GM19324 (cell line): ENCODE measurements around the gene TBC1D24.

Experiments
- ATAC-seq: cut with Tn5 transposase; IDR thresholded peaks from one replicate; pipeline ENCODE4 v1.9.1; 2021; ENCODE audit warnings: mild to moderate bottlenecking, moderate library complexity; ENCODE audit not compliant: unreplicated experiment, low FRiP score

The TBC1D24 gene

DNA sequence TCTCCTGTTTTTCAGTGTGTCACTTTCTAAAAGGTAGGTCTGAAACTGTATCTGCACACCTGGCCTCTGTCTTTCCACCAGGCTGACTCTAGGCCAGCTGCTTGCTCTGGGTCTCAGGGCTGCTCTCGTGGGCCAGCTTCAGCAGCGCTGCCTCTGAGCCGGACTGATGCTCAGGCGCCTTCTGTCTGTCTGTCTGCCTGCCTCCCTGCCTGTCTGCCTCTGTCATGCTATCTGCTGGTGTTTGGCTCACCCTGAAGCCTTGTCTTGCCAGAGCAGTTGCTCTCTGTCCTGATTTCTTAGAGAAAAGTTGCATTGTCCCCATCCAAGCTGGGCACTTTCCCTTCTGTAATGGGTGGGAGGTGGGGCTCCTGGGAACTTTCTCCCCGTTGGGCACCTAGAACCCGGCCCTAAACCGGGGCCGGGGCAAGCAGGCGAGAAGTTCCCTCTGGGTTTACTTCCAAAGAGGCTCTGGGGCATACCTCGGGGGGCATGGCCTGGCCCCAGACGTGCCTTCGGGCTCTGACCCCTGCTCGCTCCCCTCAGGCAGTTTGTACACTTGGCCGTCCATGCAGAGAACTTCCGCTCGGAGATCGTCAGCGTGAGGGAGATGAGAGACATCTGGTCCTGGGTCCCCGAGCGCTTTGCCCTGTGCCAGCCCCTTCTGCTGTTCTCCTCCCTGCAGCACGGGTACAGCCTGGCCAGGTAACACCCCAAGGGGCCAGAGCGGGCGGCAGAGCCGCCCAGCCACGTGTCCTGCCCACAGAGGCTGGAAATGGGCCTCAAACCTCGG lies 23.0 kb downstream of the TBC1D24 start:
- no peak for ATAC-seq

DNA sequence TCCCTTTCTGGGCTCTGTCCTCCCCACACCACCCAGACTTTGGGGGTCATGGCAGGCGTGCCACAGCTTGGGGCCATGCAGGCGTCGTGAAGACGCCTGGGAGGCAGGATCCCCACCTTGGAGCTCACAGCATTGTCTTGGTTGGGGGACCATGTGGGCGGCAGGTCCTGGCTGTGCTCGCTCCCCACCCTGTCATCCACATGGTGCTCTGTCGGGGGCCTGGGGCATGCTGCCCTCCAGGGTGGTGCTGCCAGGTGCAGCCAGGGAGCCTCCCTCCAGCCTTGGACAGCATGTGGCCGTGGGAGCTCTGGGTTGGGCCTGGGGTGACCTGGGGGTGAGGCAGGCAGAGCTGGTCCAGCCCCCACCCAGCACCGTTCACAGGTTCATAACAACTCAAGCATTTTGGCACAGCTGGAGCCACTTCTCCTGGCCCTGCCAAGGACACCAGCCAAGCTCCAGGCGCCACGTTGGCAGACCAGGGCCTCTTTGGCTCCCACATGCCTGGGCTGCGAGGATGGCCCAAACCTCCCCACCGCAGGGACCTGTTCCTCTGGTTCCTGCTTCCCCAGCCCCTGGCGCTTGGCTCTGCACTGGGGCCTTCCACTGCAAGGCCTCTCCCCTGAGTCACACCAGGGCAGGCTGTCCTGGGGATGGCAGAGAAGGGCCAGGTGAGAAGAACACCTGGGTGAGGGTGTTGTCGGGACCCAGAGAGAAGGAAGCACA lies 23.8 kb downstream of the TBC1D24 start:
- no peak for ATAC-seq

DNA sequence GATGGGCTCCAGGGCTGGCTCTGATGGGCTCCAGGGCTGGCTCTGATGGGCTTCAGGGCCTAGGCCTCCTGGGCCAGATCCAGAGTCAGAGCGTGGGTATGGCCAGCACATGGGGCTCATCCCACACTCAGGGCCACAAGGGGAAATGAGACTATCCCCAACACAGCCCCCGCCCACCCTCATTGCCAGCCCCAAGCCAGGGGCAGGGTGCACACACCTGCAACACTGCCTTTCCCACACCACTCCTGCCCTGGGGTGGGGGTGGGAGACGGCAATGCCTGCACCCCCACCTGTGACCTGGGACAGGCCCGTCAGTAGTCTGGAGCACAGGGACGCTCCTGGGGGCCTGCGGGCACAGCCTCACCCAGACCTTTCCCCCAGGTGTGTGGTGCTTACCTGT lies 24.5 kb downstream of the TBC1D24 start:
- no peak for ATAC-seq

DNA sequence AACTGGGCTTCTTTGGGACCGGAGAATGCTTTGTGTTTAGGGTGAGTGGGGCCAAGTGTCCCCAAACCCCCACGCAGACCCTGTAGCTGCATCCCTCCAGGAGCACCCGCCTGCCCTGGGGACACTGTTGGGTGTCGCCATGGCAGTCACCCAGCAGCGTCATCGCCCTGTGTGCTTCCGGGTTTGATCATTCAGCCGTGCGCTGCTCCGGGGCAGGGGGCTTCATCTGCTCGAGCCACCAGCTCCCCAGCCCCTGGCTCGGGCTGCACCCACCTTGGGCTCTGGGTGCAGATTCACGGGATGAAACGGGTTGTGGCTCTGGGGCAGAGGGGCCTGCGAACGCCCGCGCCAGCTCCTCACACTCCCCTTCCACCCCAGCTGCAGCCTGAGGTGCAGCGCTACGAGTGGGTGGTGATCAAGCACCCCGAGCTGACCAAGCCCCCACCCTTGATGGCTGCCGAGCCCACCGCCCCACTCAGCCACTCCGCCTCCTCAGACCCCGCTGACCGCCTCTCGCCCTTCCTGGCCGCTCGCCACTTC lies 25.0 kb downstream of the TBC1D24 start:
- ATAC-seq = no peak

DNA sequence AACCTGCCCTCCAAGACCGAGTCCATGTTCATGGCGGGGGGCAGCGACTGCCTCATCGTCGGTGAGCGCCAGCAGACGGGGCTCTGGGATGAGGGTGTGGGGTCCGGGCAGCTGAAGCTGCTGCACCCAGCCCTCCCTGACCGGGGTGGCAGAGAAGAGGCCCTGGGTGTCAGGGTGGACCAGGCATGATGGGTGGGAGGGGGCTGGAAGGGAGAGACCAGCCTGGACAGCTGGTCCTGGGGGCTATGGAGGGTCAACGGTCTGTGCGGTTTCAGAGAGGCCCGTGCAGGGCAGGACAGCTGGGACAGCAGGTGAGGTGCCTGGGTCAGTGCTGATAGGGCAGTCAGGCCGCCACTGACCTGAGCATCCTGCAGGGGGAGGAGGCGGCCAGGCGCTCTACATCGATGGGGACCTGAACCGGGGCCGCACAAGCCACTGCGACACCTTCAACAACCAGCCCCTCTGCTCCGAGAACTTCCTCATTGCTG lies 25.5 kb downstream of the TBC1D24 start:
- no peak for ATAC-seq

DNA sequence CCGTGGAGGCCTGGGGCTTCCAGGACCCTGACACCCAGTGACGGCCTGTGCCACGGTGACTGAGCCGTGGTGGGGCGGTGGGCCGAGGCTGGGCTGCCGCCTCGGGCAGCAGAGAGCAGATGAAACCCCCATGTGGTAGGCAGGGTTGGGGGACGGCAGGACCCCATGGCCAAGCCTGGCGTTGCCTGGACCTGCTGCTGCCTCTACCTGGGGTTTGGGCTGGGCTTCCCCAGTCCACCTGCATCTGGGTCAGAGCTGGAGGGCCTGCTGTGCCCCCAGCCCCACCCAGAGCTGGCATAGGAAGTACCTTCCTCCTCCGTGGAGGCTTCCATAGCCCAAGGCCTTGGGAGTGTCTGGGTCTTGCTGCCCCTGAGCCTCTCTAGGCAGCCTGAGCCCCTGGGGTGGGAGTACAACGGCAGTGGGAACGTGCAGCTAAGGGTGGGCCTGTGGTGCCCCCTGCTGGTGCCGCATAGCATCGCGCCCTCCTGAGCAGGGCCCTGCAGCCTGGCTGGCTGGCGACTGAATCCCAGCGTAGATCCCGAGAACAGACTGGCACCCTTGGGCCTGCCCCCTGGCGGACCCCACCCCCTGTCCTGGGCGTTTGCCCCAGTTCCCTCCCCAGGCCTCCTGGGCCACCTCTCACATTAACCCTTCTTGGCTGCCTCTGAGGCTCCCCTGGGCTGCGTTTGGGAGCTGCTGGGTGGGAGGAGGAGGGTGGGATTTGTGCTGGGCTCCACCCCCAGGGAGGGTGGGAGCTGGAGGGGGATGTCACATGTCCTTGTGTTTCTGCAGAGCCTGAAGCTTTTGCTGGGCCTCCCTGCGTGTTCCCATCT lies 26.2 kb downstream of the TBC1D24 start:
- ATAC-seq = no peak

DNA sequence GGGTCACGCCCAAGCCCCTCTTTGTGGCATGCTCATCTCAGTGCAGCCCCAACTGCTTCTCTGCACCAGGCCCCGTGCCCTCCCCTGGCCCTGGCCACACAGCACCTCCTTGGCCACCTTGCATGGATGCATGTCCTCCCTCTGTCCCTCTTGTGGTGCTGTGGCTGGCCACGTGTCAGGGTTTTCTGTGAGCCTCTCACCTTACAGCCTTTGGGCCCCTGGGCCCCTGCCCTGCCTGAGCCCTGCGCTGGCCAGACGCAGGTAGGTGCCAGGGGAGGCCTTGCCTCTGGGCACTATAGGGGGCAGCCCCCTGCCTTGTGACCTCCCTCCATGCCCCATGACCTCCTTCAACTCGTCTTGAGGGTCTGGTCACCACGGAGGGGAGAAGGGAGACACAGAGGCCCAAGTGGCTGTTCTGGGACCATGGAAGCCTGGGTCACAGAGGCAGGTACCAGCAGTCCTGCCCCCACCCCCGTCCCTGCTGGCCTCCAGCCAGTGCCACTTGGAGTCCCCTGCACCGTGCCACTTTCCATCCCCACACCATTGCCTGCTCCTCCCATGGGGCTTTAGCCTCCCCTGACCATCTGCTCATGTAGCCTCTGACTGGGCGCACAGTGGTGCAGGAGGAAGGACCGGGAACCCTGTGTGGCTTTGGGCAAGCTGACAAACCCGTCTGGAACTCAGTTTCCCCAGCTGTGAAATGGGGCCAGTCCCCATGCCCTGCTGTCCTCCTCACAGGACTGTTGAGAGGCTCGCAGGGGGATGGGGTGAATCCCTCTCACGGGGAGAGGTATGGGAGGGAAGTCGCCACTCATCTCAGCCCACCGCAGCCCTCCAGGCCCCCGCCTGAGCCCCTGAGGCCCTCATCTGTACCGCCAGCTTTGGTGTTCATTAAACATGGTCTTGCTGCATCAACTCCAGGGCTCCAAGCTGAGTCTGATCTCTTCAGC lies 27.3 kb downstream of the TBC1D24 start:
- no peak for ATAC-seq

DNA sequence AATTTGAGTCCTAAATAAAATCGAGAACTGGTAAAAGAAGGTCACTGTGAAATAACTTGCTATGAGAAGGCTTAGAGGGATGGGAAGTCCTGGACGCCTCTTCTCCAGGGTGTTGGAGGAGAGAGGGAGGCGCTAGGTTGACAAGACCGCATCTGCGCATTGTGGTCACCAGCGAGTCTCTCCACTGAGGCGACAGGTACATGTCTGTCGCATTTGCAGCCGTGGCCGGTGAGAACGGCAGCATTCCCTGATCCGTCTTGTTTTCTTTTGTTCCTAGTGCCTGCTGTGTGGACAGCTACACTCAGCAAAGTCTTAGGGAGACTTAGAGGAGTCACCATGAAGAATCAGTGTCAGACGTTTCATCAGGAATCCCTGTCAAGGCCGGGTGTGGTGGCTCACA lies 30.8 kb downstream of the TBC1D24 start:
- ATAC-seq = no peak

DNA sequence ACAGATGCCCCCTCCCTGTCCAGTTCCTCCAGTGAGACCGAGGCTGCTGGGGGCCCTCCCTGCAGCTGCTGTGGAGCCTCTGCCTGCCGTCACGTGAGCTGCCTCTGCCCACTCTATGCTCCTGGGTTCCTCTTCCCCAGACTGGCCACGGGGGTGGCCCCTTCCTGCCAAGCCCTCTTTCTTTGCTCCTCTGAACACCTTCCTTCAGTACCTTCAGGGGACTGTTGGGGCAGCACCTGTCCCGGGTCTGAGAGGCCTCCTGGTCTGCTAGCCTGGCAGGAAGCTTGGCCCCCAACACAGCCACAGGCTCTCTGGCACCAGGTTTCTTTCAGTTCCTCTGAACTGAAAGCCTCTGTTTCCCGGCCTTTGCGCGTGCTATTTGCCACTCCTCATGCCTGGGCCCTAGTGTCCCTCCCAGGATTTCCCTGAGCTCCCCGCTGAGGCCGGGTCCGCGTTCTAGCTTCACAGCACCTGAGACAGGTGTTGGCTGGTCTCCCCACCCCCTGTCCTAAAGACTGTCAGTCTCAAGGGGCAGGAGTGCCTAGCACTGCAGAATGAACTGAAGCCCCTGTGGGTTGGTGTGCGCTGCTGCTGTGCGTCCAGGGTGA lies 32.2 kb downstream of the TBC1D24 start:
- ATAC-seq = no peak

DNA sequence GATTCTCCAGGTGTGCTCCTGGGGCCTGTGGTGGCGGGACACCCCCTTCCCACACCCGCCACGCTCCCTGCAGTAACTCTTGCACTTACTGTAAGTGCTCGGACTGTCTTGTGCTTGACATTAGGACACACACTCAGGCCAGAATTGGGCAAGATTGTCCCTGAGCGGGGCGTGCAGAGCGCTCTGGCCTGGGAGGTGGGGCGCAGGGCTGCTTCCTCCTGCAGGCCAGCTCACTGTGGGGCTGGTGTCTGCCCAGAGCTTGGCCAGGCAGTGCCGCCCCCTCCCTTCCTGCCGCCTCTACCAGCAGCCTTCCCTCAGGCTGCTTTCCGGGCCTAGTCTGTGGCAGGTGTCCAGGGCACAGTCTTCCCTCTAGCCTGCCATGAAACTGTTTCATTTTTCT lies 32.7 kb downstream of the TBC1D24 start:
- no peak for ATAC-seq

DNA sequence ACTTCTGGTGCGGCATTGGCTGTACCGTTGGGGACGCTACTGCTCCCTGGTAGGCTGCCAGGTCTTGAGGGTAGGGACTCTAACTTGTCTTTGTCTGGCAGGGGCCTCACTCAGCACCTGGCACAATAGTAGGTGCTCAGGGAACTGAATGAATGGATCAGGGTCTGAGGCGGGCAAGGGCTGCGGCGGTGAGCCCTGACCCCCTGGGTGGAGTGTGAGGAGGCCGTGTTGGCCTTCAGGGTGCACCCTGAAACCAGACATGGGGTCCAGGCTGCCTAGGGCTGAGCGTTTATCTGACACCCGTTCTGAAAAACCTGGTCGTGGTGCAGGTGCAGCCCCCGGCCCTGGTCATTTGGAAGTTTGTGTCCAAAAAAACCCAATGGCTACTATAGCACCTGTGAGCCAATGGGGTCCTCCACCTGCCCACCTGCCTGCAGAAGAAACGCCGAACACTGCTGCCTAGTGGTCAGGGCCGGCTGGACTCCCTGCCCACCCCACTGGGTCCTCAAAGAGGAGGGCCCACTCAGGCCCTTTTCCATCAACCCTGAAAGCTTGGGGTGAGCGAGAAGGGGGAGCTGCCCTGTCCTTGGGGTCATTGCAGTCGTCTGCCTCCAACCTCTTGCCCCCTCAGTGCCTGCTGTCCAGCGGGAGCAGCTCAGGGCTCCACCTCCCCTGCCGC lies 33.9 kb downstream of the TBC1D24 start:
- ATAC-seq = no peak

DNA sequence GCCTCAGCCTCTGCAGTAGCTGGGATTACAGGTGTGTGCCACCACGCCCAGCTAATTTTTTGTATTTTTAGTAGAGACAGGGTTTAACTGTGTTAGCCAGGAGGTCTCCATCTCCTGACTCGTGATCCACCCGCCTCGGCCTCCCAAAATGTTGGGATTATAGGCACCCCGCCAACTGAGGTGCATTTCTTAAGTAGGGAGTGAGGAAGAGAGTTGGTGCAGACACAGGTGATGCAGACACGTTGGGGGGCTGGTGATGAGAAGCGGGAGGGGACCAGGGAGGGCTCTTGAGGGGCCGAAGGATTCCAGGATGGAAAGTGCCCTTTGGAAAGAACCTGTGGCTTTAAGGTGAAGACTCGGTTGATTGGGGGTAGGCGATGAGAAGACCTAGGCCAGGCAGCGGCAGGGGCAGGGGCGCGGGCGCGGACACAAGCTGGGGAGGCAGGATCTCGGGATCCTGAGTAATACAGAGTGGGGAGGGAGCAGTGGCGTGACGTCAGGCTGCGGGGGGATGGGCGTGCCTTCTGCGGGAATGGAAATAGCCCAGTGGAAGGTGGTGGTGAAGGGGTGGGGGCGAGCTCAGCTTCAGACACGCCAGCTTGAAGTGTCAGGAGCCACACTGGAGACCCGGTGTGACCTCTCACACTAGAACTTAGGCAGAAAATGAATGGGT lies 36.3 kb downstream of the TBC1D24 start:
- no peak for ATAC-seq

DNA sequence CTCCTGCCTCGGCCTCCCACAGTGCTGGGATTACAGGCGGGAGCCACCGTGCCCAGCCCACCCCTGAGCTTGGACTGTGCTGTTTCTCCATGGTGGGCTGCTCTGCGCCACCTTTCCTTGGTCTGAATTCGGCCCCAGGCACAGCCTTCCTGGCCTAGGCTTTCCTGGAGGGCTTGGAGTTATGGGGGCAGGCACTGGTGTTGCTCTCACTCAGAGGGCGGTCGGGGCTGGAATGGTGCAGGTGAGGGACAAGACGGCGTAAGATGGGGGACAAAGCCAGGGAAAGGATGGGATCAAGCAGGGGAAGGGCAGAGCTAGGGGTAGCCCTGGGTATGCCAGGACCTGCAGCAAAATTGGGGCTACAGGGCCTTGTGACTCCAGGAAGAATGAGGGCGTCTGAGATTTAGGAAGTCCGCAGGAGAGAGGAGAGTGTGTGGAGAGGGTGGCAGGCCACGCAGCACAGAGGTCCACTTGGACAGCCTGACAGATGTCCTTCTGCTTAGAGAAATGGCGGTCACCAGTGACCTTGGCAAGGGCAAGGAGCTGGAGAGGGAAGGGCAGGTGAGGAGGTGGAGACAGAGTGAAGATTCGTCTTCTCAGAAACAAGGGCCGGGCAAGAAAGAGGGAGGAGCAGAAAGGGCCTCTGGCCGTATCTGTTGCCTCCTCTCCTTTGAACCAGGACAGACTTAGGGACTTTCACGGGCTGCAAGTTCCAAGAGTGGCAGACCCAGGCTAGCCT lies 37.2 kb downstream of the TBC1D24 start:
- no peak for ATAC-seq

DNA sequence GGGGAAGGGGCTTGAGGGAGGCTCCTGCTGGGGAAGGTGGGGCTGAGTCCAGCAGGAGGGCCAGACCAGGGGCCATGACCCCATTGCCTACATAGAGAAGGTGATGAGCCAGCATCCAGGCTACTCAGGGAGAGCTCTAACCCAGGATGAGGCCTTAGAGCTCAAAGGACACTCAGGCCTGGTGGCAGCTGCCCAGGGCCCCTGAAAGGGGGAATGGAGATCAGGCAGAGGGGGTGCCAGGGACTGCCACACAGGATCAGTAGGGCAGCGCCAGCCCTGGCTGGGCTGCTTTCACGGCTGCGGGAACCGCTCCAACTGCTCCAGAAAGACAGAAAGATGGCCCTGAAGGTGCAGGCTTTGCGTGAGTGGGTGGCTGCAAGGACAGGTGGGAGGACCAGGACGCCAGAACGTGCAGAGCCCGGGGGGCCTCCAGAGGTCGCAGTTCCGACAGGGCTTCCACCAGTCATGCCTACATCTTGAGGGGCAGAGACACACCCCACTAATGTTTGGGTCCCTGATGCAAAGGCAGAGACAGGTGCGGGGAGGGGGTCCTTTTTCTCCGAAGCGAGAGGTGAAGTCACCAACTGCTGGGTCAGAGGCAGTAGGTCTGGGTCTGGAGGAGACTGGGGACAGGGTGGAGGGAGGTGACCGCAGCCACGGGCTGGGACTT lies 37.9 kb downstream of the TBC1D24 start:
- ATAC-seq = no peak

DNA sequence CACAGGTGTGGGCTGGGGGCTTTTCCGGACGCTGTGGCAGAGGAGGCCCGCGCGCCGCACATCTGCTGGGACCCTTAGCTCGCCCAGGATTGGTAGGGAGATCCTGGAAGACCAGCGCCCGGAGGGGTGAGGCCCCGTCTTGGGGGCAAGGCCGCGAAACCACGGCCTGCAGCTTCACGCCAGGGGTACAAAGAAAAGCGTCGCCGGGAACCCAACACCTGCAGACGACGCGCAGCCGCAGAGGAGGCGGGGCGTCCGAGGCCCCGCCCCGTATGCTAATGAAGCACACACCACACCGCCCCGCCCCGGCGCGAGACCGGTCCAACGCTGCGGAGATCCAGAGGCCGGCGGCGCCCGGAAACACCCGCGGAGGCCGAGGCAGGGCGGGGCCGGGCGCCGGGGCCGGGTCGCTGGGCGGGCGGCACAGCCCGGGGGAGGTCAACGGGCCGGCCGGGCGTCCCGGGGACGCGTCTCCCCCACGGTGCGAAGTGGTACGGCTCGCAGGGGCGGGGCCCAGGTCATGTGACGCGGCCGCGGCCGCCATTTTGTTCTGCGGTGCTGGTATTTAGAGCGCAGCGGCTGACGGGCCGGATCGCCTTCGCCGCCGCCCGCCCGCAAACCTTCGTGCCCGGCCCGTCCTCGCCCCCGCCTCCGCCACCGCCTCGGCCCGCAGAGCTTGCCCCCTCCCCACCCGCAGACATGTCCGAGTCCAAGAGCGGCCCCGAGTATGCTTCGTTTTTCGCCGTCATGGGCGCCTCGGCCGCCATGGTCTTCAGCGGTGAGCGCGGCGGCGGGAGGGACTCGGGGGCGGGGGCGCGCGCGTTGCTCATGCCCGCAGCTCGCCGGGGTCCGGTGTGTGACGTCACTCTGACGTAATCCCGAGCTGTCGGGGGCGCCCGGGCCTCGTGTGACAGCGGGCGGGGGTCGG lies 38.7 kb downstream of the TBC1D24 start, which contains the start of gene ATP6V0C:
Gene ATP6V0C (plus strand): TSS at position 548 of the 928 bp plus-strand sequence. CDS start 152 bp downstream, at position 700.
- ATAC-seq = peak; percentile 81
